Liver (tissue), 9 donors: ENCODE results near the gene PLTP. TPM values are rescaled to one million over a fixed set of nuclear protein-coding genes. Genes with fewer than 3 reads are reported as not detected.

ENCODE experiments used
- DNase-seq: peaks from one replicate; pipeline ENCODE4 v3.0.0-alpha.2; 2017; ENCODE audit warnings: low spot score
- H3K27ac ChIP-seq, 2 donors: one replicate each; pipeline ENCODE4 v1.7.0; 2013; ENCODE audit warnings: inconsistent platforms in 2 of 2, low read length in 2 of 2, control low read depth in 1 of 2, low read depth in 1 of 2, mild to moderate bottlenecking in 1 of 2
- H3K27me3 ChIP-seq, 4 donors: one replicate each; pipeline versions ENCODE4 v1.6.1 to v1.7.0; 2013; ENCODE audit warnings: low read length in 3 of 4, inconsistent platforms in 1 of 4, mild to moderate bottlenecking in 1 of 4, moderate library complexity in 1 of 4; ENCODE audit not compliant: control insufficient read depth in 4 of 4, insufficient read depth in 4 of 4
- H3K36me3 ChIP-seq, 4 donors: one replicate each; pipeline versions ENCODE4 v1.6.1 to v1.7.0; 2013; ENCODE audit warnings: low read length in 3 of 4, mild to moderate bottlenecking in 3 of 4, low read depth in 1 of 4, moderate library complexity in 1 of 4; ENCODE audit not compliant: control insufficient read depth in 4 of 4, insufficient read depth in 3 of 4
- H3K4me1 ChIP-seq, 4 donors: one replicate each; pipeline versions ENCODE4 v1.6.1 to v1.7.0; 2013; ENCODE audit warnings: low read length in 3 of 4, mild to moderate bottlenecking in 3 of 4, moderate library complexity in 1 of 4; ENCODE audit not compliant: control insufficient read depth in 4 of 4, insufficient read depth in 4 of 4
- H3K4me3 ChIP-seq, 3 donors: one replicate each; pipeline versions ENCODE4 v1.6.1 to v1.7.0; 2013; ENCODE audit warnings: low read length in 3 of 3, control low read depth in 1 of 3, low read depth in 1 of 3, mild to moderate bottlenecking in 1 of 3
- H3K9ac ChIP-seq, 2 donors: one replicate each; pipeline ENCODE4 v1.7.0; 2013; ENCODE audit warnings: low read length in 2 of 2, mild to moderate bottlenecking in 2 of 2, moderate library complexity in 2 of 2, control low read depth in 1 of 2, low read depth in 1 of 2
- H3K9me3 ChIP-seq, 4 donors: one replicate each; pipeline versions ENCODE4 v1.6.1 to v1.7.0; 2013; ENCODE audit warnings: low read length in 3 of 4; ENCODE audit not compliant: control insufficient read depth in 4 of 4
- ATF3 ChIP-seq: IDR thresholded peaks from 2 replicates; pipeline ENCODE4 v1.6.1; 2016; ENCODE audit warnings: antibody characterized with exemption
- CTCF ChIP-seq: fragments of 150-350 bp; IDR thresholded peaks from 2 replicates; pipeline ENCODE4 v1.5.1; 2017; ENCODE audit warnings: improper control_type of control experiment, low read depth, low read length; ENCODE audit not compliant: missing input control
- FOXA1 ChIP-seq: IDR thresholded peaks from 2 replicates; pipeline ENCODE4 v1.6.1; 2016; ENCODE audit warnings: antibody characterized with exemption
- FOXA2 ChIP-seq: IDR thresholded peaks from 2 replicates; pipeline ENCODE4 v1.6.1; 2016; ENCODE audit warnings: antibody characterized with exemption
- GABPA ChIP-seq, 2 donors: IDR thresholded peaks in 1 of 2; conservative IDR thresholded peaks in 1 of 2; 2 replicates each; pipeline ENCODE4 v1.6.1; 2016; ENCODE audit warnings: antibody characterized with exemption in 2 of 2, mild to moderate bottlenecking in 1 of 2, moderate library complexity in 1 of 2
- HNF4A ChIP-seq, 2 donors: conservative IDR thresholded peaks; 2 replicates each; pipeline ENCODE4 v1.6.1; 2016; ENCODE audit warnings: antibody characterized with exemption in 2 of 2, mild to moderate bottlenecking in 2 of 2
- NR2F2 ChIP-seq: IDR thresholded peaks from 2 replicates; pipeline ENCODE4 v1.6.1; 2016; ENCODE audit warnings: antibody characterized with exemption
- RAD21 ChIP-seq, 2 donors: IDR thresholded peaks; 2 replicates each; pipeline ENCODE4 v1.6.1; 2016; ENCODE audit warnings: antibody characterized with exemption in 2 of 2, mild to moderate bottlenecking in 2 of 2
- RXRA ChIP-seq, 2 donors: IDR thresholded peaks; 2 replicates each; pipeline ENCODE4 v1.6.1; 2017 to 2018; ENCODE audit warnings: antibody characterized with exemption in 2 of 2, mild to moderate bottlenecking in 1 of 2
- TAF1 ChIP-seq: conservative IDR thresholded peaks from 2 replicates; pipeline ENCODE4 v1.6.1; 2016; ENCODE audit warnings: antibody characterized with exemption, mild to moderate bottlenecking
- YY1 ChIP-seq: IDR thresholded peaks from 2 replicates; pipeline ENCODE4 v1.6.1; 2016; ENCODE audit warnings: antibody characterized with exemption, mild to moderate bottlenecking
- WGBS: extraction: QIAGEN DNeasy Blood & Tissue Kit; methylation state at CpG from one replicate; pipeline ENCODE4 v1.1.7; 2013; 5-methylcytosine and 5-hydroxymethylcytosine counted together
- polyA plus RNA-seq, 2 donors: library from polyadenylated mRNA; stranded (reverse) in 1 of 2; unstranded in 1 of 2; fragments of 200-250 nt in 1 of 2; fragments of >200 nt in 1 of 2; fragmentation: Nextera tagmentation in 1 of 2; extraction: Ambion mirVana in 1 of 2; gene quantifications; one replicate each; pipeline versions ENCODE4 v1.2.1 to v1.2.3, GENCODE V29; 2013 to 2015
- total RNA-seq, 2 donors: library from RNA; depleted of rRNA; stranded (reverse); fragments of >200 nt; gene quantifications; one replicate each; pipeline ENCODE4 v1.2.3, GENCODE V29; 2014
- TF ChIP-seq, protein P1 (sequence below): IDR thresholded peaks from 2 replicates; pipeline ENCODE4 v1.6.1; 2016; ENCODE audit warnings: antibody characterized with exemption, mild to moderate bottlenecking
- TF ChIP-seq, protein P2 (sequence below): IDR thresholded peaks from 2 replicates; pipeline ENCODE4 v1.6.1; 2016; ENCODE audit warnings: antibody characterized with exemption
- donor health status: healthy.
- donor health status: healthy.
- donor health status: healthy.
- donor health status: healthy.
- donor health status: healthy.

PLTP gene
- total and polyA plus RNA-seq, 4 donors: 22.5 to 69.5 (median 60.7) TPM

DNA sequence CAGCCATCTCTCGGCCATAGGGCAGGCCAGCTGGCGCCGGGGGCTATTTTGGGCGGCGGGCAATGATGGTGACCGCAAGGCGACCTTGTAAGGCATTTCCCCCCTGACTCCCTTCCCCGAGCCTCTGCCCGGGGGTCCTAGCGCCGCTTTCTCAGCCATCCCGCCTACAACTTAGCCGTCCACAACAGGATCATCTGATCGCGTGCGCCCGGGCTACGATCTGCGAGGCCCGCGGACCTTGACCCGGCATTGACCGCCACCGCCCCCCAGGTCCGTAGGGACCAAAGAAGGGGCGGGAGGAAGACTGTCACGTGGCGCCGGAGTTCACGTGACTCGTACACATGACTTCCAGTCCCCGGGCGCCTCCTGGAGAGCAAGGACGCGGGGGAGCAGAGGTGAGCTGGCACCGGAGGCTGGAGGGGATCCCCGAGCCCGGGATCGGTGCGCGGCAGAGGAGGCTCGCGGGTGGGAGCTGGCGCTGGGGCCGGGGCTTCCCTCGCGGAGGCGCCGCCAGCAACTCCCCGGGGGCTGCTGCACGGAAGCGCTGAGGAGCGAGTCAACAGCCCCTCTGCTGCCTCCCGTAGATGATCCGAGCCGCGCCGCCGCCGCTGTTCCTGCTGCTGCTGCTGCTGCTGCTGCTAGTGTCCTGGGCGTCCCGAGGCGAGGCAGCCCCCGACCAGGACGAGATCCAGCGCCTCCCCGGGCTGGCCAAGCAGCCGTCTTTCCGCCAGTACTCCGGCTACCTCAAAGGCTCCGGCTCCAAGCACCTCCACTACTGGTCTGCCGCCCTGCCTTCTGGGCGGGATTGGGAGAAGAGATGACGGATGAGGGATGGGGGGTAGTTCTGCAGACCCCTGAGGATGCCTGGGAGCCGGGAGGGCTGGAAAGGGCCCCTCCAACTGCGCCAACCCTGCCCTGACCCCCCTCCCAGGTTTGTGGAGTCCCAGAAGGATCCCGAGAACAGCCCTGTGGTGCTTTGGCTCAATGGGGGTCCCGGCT is 20.7 kb downstream of the PLTP start, which contains the start of the genes CTSA and NEURL2 (continued):
- TF ChIP-seq, protein P1, sequence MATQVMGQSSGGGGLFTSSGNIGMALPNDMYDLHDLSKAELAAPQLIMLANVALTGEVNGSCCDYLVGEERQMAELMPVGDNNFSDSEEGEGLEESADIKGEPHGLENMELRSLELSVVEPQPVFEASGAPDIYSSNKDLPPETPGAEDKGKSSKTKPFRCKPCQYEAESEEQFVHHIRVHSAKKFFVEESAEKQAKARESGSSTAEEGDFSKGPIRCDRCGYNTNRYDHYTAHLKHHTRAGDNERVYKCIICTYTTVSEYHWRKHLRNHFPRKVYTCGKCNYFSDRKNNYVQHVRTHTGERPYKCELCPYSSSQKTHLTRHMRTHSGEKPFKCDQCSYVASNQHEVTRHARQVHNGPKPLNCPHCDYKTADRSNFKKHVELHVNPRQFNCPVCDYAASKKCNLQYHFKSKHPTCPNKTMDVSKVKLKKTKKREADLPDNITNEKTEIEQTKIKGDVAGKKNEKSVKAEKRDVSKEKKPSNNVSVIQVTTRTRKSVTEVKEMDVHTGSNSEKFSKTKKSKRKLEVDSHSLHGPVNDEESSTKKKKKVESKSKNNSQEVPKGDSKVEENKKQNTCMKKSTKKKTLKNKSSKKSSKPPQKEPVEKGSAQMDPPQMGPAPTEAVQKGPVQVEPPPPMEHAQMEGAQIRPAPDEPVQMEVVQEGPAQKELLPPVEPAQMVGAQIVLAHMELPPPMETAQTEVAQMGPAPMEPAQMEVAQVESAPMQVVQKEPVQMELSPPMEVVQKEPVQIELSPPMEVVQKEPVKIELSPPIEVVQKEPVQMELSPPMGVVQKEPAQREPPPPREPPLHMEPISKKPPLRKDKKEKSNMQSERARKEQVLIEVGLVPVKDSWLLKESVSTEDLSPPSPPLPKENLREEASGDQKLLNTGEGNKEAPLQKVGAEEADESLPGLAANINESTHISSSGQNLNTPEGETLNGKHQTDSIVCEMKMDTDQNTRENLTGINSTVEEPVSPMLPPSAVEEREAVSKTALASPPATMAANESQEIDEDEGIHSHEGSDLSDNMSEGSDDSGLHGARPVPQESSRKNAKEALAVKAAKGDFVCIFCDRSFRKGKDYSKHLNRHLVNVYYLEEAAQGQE: peak; percentile 86
- peak; percentile 45 for TF ChIP-seq ATF3
- TF ChIP-seq YY1: peak; percentile 96
- peak; percentile 33 to 37 for TF ChIP-seq RAD21 (IDR thresholded peaks at IDR 0.05)
- TF ChIP-seq TAF1: no peak
- peak; percentile 88 for TF ChIP-seq NR2F2
- TF ChIP-seq GABPA (IDR thresholded peaks at IDR 0.05 in 1 of 2, conservative IDR thresholded peaks at IDR 0.05 in 1 of 2): peak in 1 of 2 donors; percentile 70
- TF ChIP-seq HNF4A (conservative IDR thresholded peaks at IDR 0.05): peak; percentile 95 to 98
- no peak for TF ChIP-seq FOXA2
- peak; percentile 92 to 93 for TF ChIP-seq RXRA (IDR thresholded peaks at IDR 0.05)
- TF ChIP-seq, protein P2, sequence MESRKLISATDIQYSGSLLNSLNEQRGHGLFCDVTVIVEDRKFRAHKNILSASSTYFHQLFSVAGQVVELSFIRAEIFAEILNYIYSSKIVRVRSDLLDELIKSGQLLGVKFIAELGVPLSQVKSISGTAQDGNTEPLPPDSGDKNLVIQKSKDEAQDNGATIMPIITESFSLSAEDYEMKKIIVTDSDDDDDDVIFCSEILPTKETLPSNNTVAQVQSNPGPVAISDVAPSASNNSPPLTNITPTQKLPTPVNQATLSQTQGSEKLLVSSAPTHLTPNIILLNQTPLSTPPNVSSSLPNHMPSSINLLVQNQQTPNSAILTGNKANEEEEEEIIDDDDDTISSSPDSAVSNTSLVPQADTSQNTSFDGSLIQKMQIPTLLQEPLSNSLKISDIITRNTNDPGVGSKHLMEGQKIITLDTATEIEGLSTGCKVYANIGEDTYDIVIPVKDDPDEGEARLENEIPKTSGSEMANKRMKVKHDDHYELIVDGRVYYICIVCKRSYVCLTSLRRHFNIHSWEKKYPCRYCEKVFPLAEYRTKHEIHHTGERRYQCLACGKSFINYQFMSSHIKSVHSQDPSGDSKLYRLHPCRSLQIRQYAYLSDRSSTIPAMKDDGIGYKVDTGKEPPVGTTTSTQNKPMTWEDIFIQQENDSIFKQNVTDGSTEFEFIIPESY: peak; percentile 83

- H3K9me3 ChIP-seq: no peaks in the 10 kb centered on the region
- peak overlapping the region; percentile 92 to 95 for H3K27ac ChIP-seq
- TF ChIP-seq CTCF (peak; percentile 65), TAF1 (peak; percentile 53), FOXA1 (no peak), RXRA (IDR thresholded peaks at IDR 0.05) (peak in 1 of 2 donors; percentile 41), RAD21 (IDR thresholded peaks at IDR 0.05) (peak; percentile 69 to 83)
- TF ChIP-seq, protein P1: peak; percentile 13
- peak overlapping the region; percentile 69 to 83 (median 77) for H3K4me3 ChIP-seq
- 1% methylated on average over 79 of the region's 79 CpGs for WGBS
- H3K9ac ChIP-seq: peak overlapping the region; percentile 61 to 85
- DNase-seq: peak; percentile 85
- no peaks in the 10 kb centered on the region for H3K27me3 ChIP-seq
- H3K4me1 ChIP-seq: peaks cover 2 to 49% (median 40%) of the 10 kb centered on the region in 4 donors
- peaks cover 3 to 29% (median 20%) of the 10 kb centered on the region in 4 donors for H3K36me3 ChIP-seq
These were observed 21.6 kb downstream of the PLTP start for GRCh38 chr20:45890077-45890984.
